HCT116 (cell line): ENCODE results near the gene VRK3. TPM values are rescaled to one million over a fixed set of nuclear protein-coding genes. Genes with fewer than 3 reads are reported as not detected.

Source experiments
- ATAC-seq: fragments of 200-7000 bp; cut with Tn5 transposase; 2 replicates; pipeline ENCODE4 v1.9.1; 2020; ENCODE audit warnings: mild to moderate bottlenecking, moderate library complexity
- BruUV-seq: library from RNA; stranded (reverse); fragments of 400-500 nt; replicated peaks from 2 replicates; lab custom pipeline; 2021; lab: Mats Ljungman, UMichigan
- CTCF ChIA-PET: fragments of 300-600 bp; sonication (Branson Sonifier 250); formaldehyde crosslinking; loops from one replicate; lab custom pipeline; 2021; ENCODE audit warnings: antibody characterized with exemption; lab: Charles Lee
- POLR2A ChIA-PET: fragments of 300-600, 350-600 bp; sonication (Branson Sonifier 250); formaldehyde crosslinking; loops from one replicate; lab custom pipeline; 2021; ENCODE audit warnings: antibody characterized with exemption; lab: Charles Lee
- RAD21 ChIA-PET, 2 experiments: fragments of 300-600 bp; sonication (Branson Sonifier 250); formaldehyde crosslinking; loops; one replicate each; lab custom pipeline; 2023; ENCODE audit warnings: low total read pairs in 2 of 2; ENCODE audit not compliant: uncharacterized antibody in 2 of 2, unreplicated experiment in 2 of 2, low non-redundant PET in 1 of 2; lab: Charles Lee
- DNase-seq: peaks from one replicate; pipeline ENCODE4 v3.0.0-alpha.2; 2010; ENCODE audit warnings: low read depth, low spot score
- H2AFZ ChIP-seq: fragments of 200-600 bp; shearing (Covaris generic), sonication (generic); 2 replicates; pipeline ENCODE4 v1.6.1; 2017; ENCODE audit warnings: low read depth, mixed run types, mixed read lengths, antibody characterized with exemption, low read length; ENCODE audit not compliant: poor library complexity, severe bottlenecking
- H3K27ac ChIP-seq: 2 replicates; pipeline ENCODE4 v1.5.1; 2012; ENCODE audit warnings: low read depth, low read length
- H3K27me3 ChIP-seq: fragments of 200-600 bp; sonication (generic); 2 replicates; pipeline ENCODE4 v1.6.1; 2016; ENCODE audit warnings: mixed run types, low read length, mixed read lengths; ENCODE audit not compliant: insufficient read depth
- H3K36me3 ChIP-seq, 2 experiments: fragments of 200-500 bp in 1 of 2; fragments of 200-600 bp in 1 of 2; sonication (Bioruptor generic) in 1 of 2; sonication (generic) in 1 of 2; 2 replicates each; pipeline versions ENCODE4 v1.5.1 to v1.6.1; 2014 to 2016; ENCODE audit warnings: low read length in 2 of 2, inconsistent platforms in 1 of 2, mixed read lengths in 1 of 2, mixed run types in 1 of 2; ENCODE audit not compliant: insufficient read depth in 2 of 2, control insufficient read depth in 1 of 2
- H3K4me1 ChIP-seq, 2 experiments: fragments of 200-600 bp in 1 of 2; sonication (generic) in 1 of 2; 2 replicates each; pipeline versions ENCODE4 v1.5.1 to v1.6.1; 2012 to 2017; ENCODE audit warnings: low read length in 2 of 2, inconsistent platforms in 1 of 2, mild to moderate bottlenecking in 1 of 2, mixed read lengths in 1 of 2, mixed run types in 1 of 2, moderate library complexity in 1 of 2; ENCODE audit not compliant: insufficient read depth in 2 of 2, control insufficient read depth in 1 of 2
- H3K4me2 ChIP-seq: fragments of 200-600 bp; sonication (generic); 2 replicates; pipeline ENCODE4 v1.6.1; 2017; ENCODE audit warnings: mixed run types, low read length, mixed read lengths
- H3K4me3 ChIP-seq, 2 experiments: fragments of 200-600 bp in 1 of 2; sonication (generic) in 1 of 2; replicated peaks in 1 of 2; 2 replicates each; pipeline ENCODE4 v1.5.1; 2011 to 2016; ENCODE audit warnings: low read length in 2 of 2, control low read depth in 1 of 2, low read depth in 1 of 2, mild to moderate bottlenecking in 1 of 2, mixed read lengths in 1 of 2, mixed run types in 1 of 2
- H3K79me2 ChIP-seq: fragments of 200-600 bp; sonication (generic); 2 replicates; pipeline ENCODE4 v1.6.1; 2017; ENCODE audit warnings: mild to moderate bottlenecking, mixed run types, low read length, moderate library complexity, mixed read lengths; ENCODE audit not compliant: insufficient read depth
- H3K9ac ChIP-seq: fragments of 200-600 bp; sonication (generic); 2 replicates; pipeline ENCODE4 v1.6.1; 2016; ENCODE audit warnings: low read length, mixed read lengths
- H3K9me2 ChIP-seq: fragments of 200-600 bp; sonication (generic), shearing (Covaris generic); 2 replicates; pipeline ENCODE4 v1.6.1; 2017; ENCODE audit warnings: mixed run types, mild to moderate bottlenecking, moderate library complexity; ENCODE audit not compliant: insufficient read depth
- H3K9me3 ChIP-seq, 2 experiments: fragments of 200-500 bp in 1 of 2; fragments of 200-600 bp in 1 of 2; sonication (Bioruptor generic) in 1 of 2; sonication (generic) in 1 of 2; 2 replicates each; pipeline ENCODE4 v1.6.1; 2014 to 2017; ENCODE audit warnings: low read length in 2 of 2, mixed read lengths in 2 of 2, inconsistent platforms in 1 of 2, low read depth in 1 of 2, mild to moderate bottlenecking in 1 of 2, mixed run types in 1 of 2, moderate library complexity in 1 of 2; ENCODE audit not compliant: control insufficient read depth in 1 of 2, insufficient read depth in 1 of 2
- H4K20me1 ChIP-seq: fragments of 200-600 bp; sonication (generic), shearing (Covaris generic); 2 replicates; pipeline ENCODE4 v1.6.1; 2017; ENCODE audit warnings: mixed run types, mild to moderate bottlenecking, moderate library complexity; ENCODE audit not compliant: insufficient read depth
- CBX3 ChIP-seq: IDR thresholded peaks from 2 replicates; pipeline ENCODE4 v1.6.1; 2012; ENCODE audit warnings: low read depth
- CEBPB ChIP-seq: IDR thresholded peaks from 2 replicates; pipeline ENCODE4 v1.6.1; 2012; ENCODE audit warnings: low read depth
- EZH2phosphoT487 ChIP-seq: fragments of 200-600 bp; IDR thresholded peaks from 2 replicates; pipeline ENCODE4 v1.6.1; 2018; ENCODE audit warnings: antibody characterized with exemption, borderline replicate concordance
- POLR2A ChIP-seq: IDR thresholded peaks from 2 replicates; pipeline ENCODE4 v1.7.0; 2011; ENCODE audit warnings: borderline replicate concordance; ENCODE audit not compliant: insufficient read depth, insufficient read length; ENCODE audit errors: extremely low read depth
- RAD21 ChIP-seq: IDR thresholded peaks from 2 replicates; pipeline ENCODE4 v1.6.1; 2012; ENCODE audit warnings: low read depth, mild to moderate bottlenecking
- SP1 ChIP-seq: IDR thresholded peaks from 2 replicates; pipeline ENCODE4 v1.6.1; 2012; ENCODE audit warnings: low read depth
- TCF7L2 ChIP-seq: IDR thresholded peaks from 2 replicates; pipeline ENCODE4 v1.7.0; 2011; ENCODE audit warnings: borderline replicate concordance, inconsistent platforms; ENCODE audit not compliant: insufficient read depth, insufficient read length; ENCODE audit errors: extremely low read depth
- ZFX ChIP-seq: fragments of 450-650 bp; IDR thresholded peaks from 2 replicates; pipeline ENCODE4 v1.6.1; 2017
- ZNF274 ChIP-seq: fragments of 200-500 bp; sonication (Bioruptor generic); IDR thresholded peaks from 2 replicates; pipeline ENCODE4 v1.6.1; 2014; ENCODE audit warnings: mild to moderate bottlenecking, low read depth, low read length, inconsistent platforms
- intact Hi-C: fragments of 100-400 bp; cut with micrococcal nuclease; formaldehyde crosslinking; loops from 2 replicates; pipeline ENCODE4 v1.10.0; 2022
- total RNA-seq: library from RNA; stranded (reverse); gene quantifications from one replicate; pipeline ENCODE4 v1.2.1, GENCODE V29; 2021; ENCODE audit not compliant: unreplicated experiment
- TF ChIP-seq, protein P1 (sequence below): IDR thresholded peaks from 2 replicates; pipeline ENCODE4 v1.6.1; 2012
- TF ChIP-seq, protein P2 (sequence below): IDR thresholded peaks from 2 replicates; pipeline ENCODE4 v1.6.1; 2011; ENCODE audit warnings: mild to moderate bottlenecking, low read length, moderate library complexity; ENCODE audit not compliant: insufficient replicate concordance; ENCODE audit errors: extremely low read depth
- TF ChIP-seq, protein P3 (sequence below), 3 experiments: fragments of 200-600 bp in 1 of 3; sonication (generic) in 1 of 3; IDR thresholded peaks in 2 of 3; conservative IDR thresholded peaks in 1 of 3; 2 replicates each; pipeline ENCODE4 v1.5.1; 2012 to 2017; ENCODE audit warnings: low read depth in 2 of 3, low read length in 2 of 3, antibody characterized with exemption in 1 of 3, borderline replicate concordance in 1 of 3, control low read depth in 1 of 3, mild to moderate bottlenecking in 1 of 3, mixed read lengths in 1 of 3, mixed run types in 1 of 3, moderate library complexity in 1 of 3; ENCODE audit not compliant: insufficient read depth in 1 of 3

VRK3 gene
- total RNA-seq, 1 experiment from 2014 or later: 44.0 TPM

DNA sequence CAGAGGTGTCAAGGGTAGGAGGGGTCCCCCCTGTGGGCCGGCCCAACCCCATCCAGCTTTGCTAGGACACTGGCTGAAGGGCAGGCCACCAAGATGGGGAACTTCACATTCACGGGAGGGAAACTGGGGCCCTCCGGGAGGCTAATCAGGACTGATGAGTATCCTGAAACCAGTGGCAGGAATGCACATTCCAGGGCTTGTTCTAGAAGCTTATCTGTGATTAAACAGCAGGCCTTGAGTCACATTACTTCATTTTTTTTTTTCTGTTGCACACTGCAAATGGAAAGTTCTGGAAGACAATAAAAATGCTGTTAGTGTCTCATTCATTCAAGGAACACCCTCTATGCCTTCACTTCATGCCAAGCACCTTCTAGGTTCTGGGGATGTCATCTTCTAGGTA is 48.7 kb downstream of the VRK3 start (continued):
- TF ChIP-seq, protein P1, sequence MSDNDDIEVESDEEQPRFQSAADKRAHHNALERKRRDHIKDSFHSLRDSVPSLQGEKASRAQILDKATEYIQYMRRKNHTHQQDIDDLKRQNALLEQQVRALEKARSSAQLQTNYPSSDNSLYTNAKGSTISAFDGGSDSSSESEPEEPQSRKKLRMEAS: no peak
- TF ChIP-seq ZNF274 (no peak), CBX3 (no peak)
- TF ChIP-seq, protein P2, sequence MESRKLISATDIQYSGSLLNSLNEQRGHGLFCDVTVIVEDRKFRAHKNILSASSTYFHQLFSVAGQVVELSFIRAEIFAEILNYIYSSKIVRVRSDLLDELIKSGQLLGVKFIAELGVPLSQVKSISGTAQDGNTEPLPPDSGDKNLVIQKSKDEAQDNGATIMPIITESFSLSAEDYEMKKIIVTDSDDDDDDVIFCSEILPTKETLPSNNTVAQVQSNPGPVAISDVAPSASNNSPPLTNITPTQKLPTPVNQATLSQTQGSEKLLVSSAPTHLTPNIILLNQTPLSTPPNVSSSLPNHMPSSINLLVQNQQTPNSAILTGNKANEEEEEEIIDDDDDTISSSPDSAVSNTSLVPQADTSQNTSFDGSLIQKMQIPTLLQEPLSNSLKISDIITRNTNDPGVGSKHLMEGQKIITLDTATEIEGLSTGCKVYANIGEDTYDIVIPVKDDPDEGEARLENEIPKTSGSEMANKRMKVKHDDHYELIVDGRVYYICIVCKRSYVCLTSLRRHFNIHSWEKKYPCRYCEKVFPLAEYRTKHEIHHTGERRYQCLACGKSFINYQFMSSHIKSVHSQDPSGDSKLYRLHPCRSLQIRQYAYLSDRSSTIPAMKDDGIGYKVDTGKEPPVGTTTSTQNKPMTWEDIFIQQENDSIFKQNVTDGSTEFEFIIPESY: no peak

DNA sequence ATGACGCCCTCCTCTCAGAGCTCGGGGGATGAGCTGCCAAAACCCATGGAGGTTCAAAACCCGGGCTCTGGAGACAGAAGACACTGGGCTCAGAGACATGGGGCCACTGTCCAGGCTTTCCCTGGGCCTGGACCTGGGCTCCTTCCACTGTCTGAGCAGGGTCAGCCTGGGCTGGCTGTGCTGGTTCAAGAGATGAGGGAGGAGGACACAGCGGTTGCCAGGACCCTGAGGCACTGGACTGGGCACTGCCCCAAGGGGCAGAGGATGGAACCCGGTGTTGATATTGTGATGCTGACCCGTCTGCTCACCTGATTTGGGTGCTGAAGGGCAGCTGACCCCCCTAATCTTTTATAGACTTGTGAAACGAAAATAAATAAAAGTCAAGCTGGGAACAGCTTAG is 50.1 kb downstream of the VRK3 start:
- Histone ChIP-seq H3K9me2 (no peaks in the 10 kb centered on the region), H3K79me2 (no peaks in the 10 kb centered on the region), H3K27me3 (no peaks in the 10 kb centered on the region), H2AFZ (no peak overlapping the region), H3K27ac (no peak overlapping the region), H3K4me1 (no peaks in the 10 kb centered on the region), H4K20me1 (no peaks in the 10 kb centered on the region), H3K36me3 (no peaks in the 10 kb centered on the region), H3K9me3 (no peaks in the 10 kb centered on the region), H3K4me3 (no peak overlapping the region), H3K9ac (no peak overlapping the region), H3K4me2 (no peak overlapping the region)
- DNase-seq: no peak
- POLR2A ChIA-PET: no interaction called here
- CTCF ChIA-PET: interaction anchor here (0.8 kb wide), 1 partner anchor 8 kb away, joined by 3 read pairs; no protein-coding TSS in a partner anchor
- intact Hi-C loops: no loop called here
- no peak for ATAC-seq
- no TSS peak for BruUV-seq
- TF ChIP-seq RAD21 (no peak), CBX3 (no peak), CEBPB (no peak), ZFX (no peak), POLR2A (no peak), TCF7L2 (no peak), EZH2phosphoT487 (no peak), SP1 (no peak)
- TF ChIP-seq, protein P2: no peak
- TF ChIP-seq, protein P3, sequence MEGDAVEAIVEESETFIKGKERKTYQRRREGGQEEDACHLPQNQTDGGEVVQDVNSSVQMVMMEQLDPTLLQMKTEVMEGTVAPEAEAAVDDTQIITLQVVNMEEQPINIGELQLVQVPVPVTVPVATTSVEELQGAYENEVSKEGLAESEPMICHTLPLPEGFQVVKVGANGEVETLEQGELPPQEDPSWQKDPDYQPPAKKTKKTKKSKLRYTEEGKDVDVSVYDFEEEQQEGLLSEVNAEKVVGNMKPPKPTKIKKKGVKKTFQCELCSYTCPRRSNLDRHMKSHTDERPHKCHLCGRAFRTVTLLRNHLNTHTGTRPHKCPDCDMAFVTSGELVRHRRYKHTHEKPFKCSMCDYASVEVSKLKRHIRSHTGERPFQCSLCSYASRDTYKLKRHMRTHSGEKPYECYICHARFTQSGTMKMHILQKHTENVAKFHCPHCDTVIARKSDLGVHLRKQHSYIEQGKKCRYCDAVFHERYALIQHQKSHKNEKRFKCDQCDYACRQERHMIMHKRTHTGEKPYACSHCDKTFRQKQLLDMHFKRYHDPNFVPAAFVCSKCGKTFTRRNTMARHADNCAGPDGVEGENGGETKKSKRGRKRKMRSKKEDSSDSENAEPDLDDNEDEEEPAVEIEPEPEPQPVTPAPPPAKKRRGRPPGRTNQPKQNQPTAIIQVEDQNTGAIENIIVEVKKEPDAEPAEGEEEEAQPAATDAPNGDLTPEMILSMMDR (IDR thresholded peaks at IDR 0.05 in 2 of 3, conservative IDR thresholded peaks at IDR 0.05 in 1 of 3; ENCODE audit: borderline replicate concordance in 1 of 3, insufficient read depth in 1 of 3, low read depth in 2 of 3, low read length in 2 of 3): no peak
- RAD21 ChIA-PET: no interaction called here
